Kidney capillary endothelial cell (primary cell): ENCODE data around the gene DHX8.
"Not testable (repeated sequence)": the region's sequence is repeated elsewhere in the genome, so short reads cannot be mapped to it uniquely, and the experiment has no call there.

Experiments used
- DNase-seq: peaks from one replicate; pipeline ENCODE4 v3.0.0-alpha.2; 2018; ENCODE audit warnings: low spot score

DHX8 gene

GRCh38 chr17:43483674-43484551 lies at the start of gene DHX8:
Gene DHX8, plus strand, starts transcription at chr17:43483975. Its CDS starts 63 bp downstream, at chr17:43484038.
- peak; percentile 99 for DNase-seq

- no peak for DNase-seq
Observed at GRCh38 chr17:43434902-43435319, 48.9 kb upstream of the DHX8 start.

- no peak for DNase-seq
Observed at GRCh38 chr17:43437756-43438155, 46.0 kb upstream of the DHX8 start.

GRCh38 chr17:43438626-43439025 lies 45.1 kb upstream of the DHX8 start:
- no peak for DNase-seq

- DNase-seq: no peak
Observed at GRCh38 chr17:43439041-43439440, 44.7 kb upstream of the DHX8 start.

GRCh38 chr17:43442711-43443110 lies 41.1 kb upstream of the DHX8 start:
- DNase-seq: no peak

GRCh38 chr17:43443381-43443780 lies 40.4 kb upstream of the DHX8 start:
- DNase-seq: no peak

- no peak for DNase-seq
Observed at GRCh38 chr17:43444223-43445008, 39.4 kb upstream of the DHX8 start.

- no peak for DNase-seq
Observed at GRCh38 chr17:43445009-43445589, 38.7 kb upstream of the DHX8 start.

GRCh38 chr17:43446773-43447172 lies 37.0 kb upstream of the DHX8 start:
- DNase-seq: no peak

GRCh38 chr17:43448720-43449469 lies 34.9 kb upstream of the DHX8 start:
- DNase-seq: no peak

- no peak for DNase-seq
Observed at GRCh38 chr17:43449470-43450248, 34.1 kb upstream of the DHX8 start.

- not testable (repeated sequence) for DNase-seq
Observed at GRCh38 chr17:43450791-43451190, 33.0 kb upstream of the DHX8 start.

GRCh38 chr17:43451741-43452140 lies 32.0 kb upstream of the DHX8 start:
- DNase-seq: not testable (repeated sequence)

GRCh38 chr17:43453331-43453812 lies 30.4 kb upstream of the DHX8 start:
- DNase-seq: no peak

- DNase-seq: no peak
Observed at GRCh38 chr17:43454868-43455267, 28.9 kb upstream of the DHX8 start.

- DNase-seq: no peak
Observed at GRCh38 chr17:43456029-43456428, 27.7 kb upstream of the DHX8 start.

GRCh38 chr17:43456661-43457361 lies 27.0 kb upstream of the DHX8 start:
- DNase-seq: no peak

- no peak for DNase-seq
Observed at GRCh38 chr17:43457362-43457692, 26.4 kb upstream of the DHX8 start.

GRCh38 chr17:43459878-43460277 lies 23.9 kb upstream of the DHX8 start:
- DNase-seq: not testable (repeated sequence)
